ENCODE data around the gene AOPEP. TPM values are rescaled to one million over a fixed set of nuclear protein-coding genes. Genes with fewer than 3 reads are reported as not detected.

The AOPEP gene
- total RNA-seq, 1 experiment from 2014 or later = 15.0 TPM

GRCh38 chr9:94956731-94957130 lies 230.2 kb downstream of the AOPEP start:
- Mint-ChIP-seq H3K27ac (no peak overlapping the region), H3K27me3 (ENCODE audit: low read depth) (no peaks in the 10 kb centered on the region), H3K4me1 (peaks cover 9 to 10% of the 10 kb centered on the region in 2 experiments), H3K9me3 (no peaks in the 10 kb centered on the region; a peak in 1 of 5 replicates), H3K36me3 (ENCODE audit: insufficient read depth in 1 of 3, low read depth in 3 of 3) (peaks cover 0 to 5% (median 2%) of the 10 kb centered on the region in 3 experiments; a peak in 4 of 7 replicates), H3K4me3 (no peak overlapping the region)
- Histone ChIP-seq H2BK5ac (ENCODE audit: insufficient read length, low read length) (no peak overlapping the region), H3K79me1 (ENCODE audit: insufficient read depth, low read depth, low read length, poor library complexity, severe bottlenecking) (no peaks in the 10 kb centered on the region), H2AFZ (ENCODE audit: low read length) (no peak overlapping the region), H2AK5ac (ENCODE audit: insufficient read length, low read length) (no peak overlapping the region), H3K9ac (ENCODE audit: extremely low read depth, insufficient read length, low read length) (no peak overlapping the region), H3K56ac (ENCODE audit: insufficient read length, low read depth, low read length) (no peak overlapping the region), H3K4me2 (ENCODE audit: insufficient read depth, insufficient read length, low read length) (no peak overlapping the region), H3K9me3 (ENCODE audit: control insufficient read depth, low read depth, low read length) (no peaks in the 10 kb centered on the region), H3K23me2 (ENCODE audit: insufficient read length, low read depth, low read length, poor library complexity, severe bottlenecking) (no peaks in the 10 kb centered on the region), H3K79me2 (ENCODE audit: insufficient read depth, low read length) (no peaks in the 10 kb centered on the region), H3K4ac (ENCODE audit: low read depth, low read length) (no peak overlapping the region), H4K91ac (ENCODE audit: insufficient read length, low read depth, low read length) (no peak overlapping the region), H2BK15ac (ENCODE audit: low read depth, low read length) (no peak overlapping the region), H2BK20ac (ENCODE audit: low read depth, low read length, poor library complexity, severe bottlenecking) (no peak overlapping the region), H3K4me1 (ENCODE audit: insufficient read depth, low read length) (peaks cover 2% of the 10 kb centered on the region; the same call in 1 of the 2 replicates), H3K27ac (ENCODE audit: insufficient read length, low read depth, low read length) (no peak overlapping the region), H3K14ac (ENCODE audit: insufficient read depth, low read length) (no peak overlapping the region), H4K20me1 (ENCODE audit: control insufficient read depth, insufficient read depth, insufficient read length) (no peaks in the 10 kb centered on the region), H3K27me3 (ENCODE audit: insufficient read depth, low read length) (no peaks in the 10 kb centered on the region), H2BK12ac (ENCODE audit: insufficient read length, low read depth, low read length) (no peak overlapping the region), H3K18ac (ENCODE audit: insufficient read length, low read depth, low read length) (no peak overlapping the region), H4K5ac (ENCODE audit: insufficient read length, low read depth, low read length) (no peak overlapping the region), H4K8ac (replicated peaks; ENCODE audit: insufficient read length, low read depth, low read length) (no peak overlapping the region), H2BK120ac (ENCODE audit: low read depth, low read length, poor library complexity, severe bottlenecking) (no peak overlapping the region), H3T11ph (ENCODE audit: low read length) (no peak overlapping the region), H3K23ac (ENCODE audit: insufficient read length, low read depth, low read length) (no peak overlapping the region)
- DNase-seq = no peak
- WGBS (ENCODE audit: extremely low coverage, insufficient read length, low lambda C conversion rate) = no CpG with 5 or more reads among the region's 5 CpGs
- TF ChIP-seq CTCF (conservative IDR thresholded peaks at IDR 0.05) = no peak
